ENCODE results near the gene CA5B.
"Not testable (repeated sequence)": the region's sequence is repeated elsewhere in the genome, so short reads cannot be mapped to it uniquely, and the experiment has no call there.

The CA5B gene

GRCh38 chrX:15737959-15738902, at the start of gene CA5B:
Gene CA5B (plus strand): TSS chrX:15738270. CDS start chrX:15750024, 11,754 bp downstream.
- CTCF ChIA-PET = interaction anchor here (1.1 to 1.5 kb wide), 3 partner anchors 11 to 19 kb away, joined by 3 to 6 read pairs (median 6); no protein-coding TSS in a partner anchor
- peaks cover 36% of the 10 kb centered on the region for H3K4me1 Mint-ChIP-seq
- peaks cover 20% of the 10 kb centered on the region for H3K36me3 Mint-ChIP-seq
- no peaks in the 10 kb centered on the region for H3K9me3 Mint-ChIP-seq
- peak within 1 kb of the TSS; percentile 86 for H3K27ac Mint-ChIP-seq
- peaks cover 4% of the 10 kb centered on the region for H3K27me3 Mint-ChIP-seq
- H3K4me3 Mint-ChIP-seq = peak within 1 kb of the TSS; percentile 90
- DNase-seq = peak; percentile 96

GRCh38 chrX:15694941-15695451, 43.1 kb upstream of the CA5B start:
- Mint-ChIP-seq H3K27me3 (no peaks in the 10 kb centered on the region), H3K9me3 (no peaks in the 10 kb centered on the region), H3K36me3 (peaks cover 17% of the 10 kb centered on the region), H3K27ac (no peak overlapping the region), H3K4me3 (no peak overlapping the region), H3K4me1 (peaks cover 4% of the 10 kb centered on the region)
- DNase-seq = no peak
- CTCF ChIA-PET = no interaction called here

- DNase-seq = no peak
- H3K4me3 Mint-ChIP-seq = no peak overlapping the region
- CTCF ChIA-PET = no interaction called here
- H3K9me3 Mint-ChIP-seq = no peaks in the 10 kb centered on the region
- peaks cover 11% of the 10 kb centered on the region for H3K36me3 Mint-ChIP-seq
- H3K4me1 Mint-ChIP-seq = peaks cover 4% of the 10 kb centered on the region
- no peak overlapping the region for H3K27ac Mint-ChIP-seq
- H3K27me3 Mint-ChIP-seq = no peaks in the 10 kb centered on the region
These were observed 41.6 kb upstream of the CA5B start for GRCh38 chrX:15696516-15696915.

GRCh38 chrX:15702488-15703371, 35.3 kb upstream of the CA5B start:
- CTCF ChIA-PET = interaction anchor here (0.5 to 1.2 kb wide), 2 partner anchors 46 to 48 kb away, joined by 3 to 6 read pairs; no protein-coding TSS in a partner anchor

GRCh38 chrX:15703809-15704208, 34.3 kb upstream of the CA5B start:
- DNase-seq, CTCF ChIA-PET, H3K27ac Mint-ChIP-seq, H3K27me3 Mint-ChIP-seq, H3K4me1 Mint-ChIP-seq, H3K4me3 Mint-ChIP-seq, H3K9me3 Mint-ChIP-seq, H3K36me3 Mint-ChIP-seq: not testable (repeated sequence)

More at GRCh38 chrX:15702488-15703371, 35.3 kb upstream of the CA5B start:
- DNase-seq = no peak
- no peaks in the 10 kb centered on the region for H3K4me1 Mint-ChIP-seq
- no peaks in the 10 kb centered on the region for H3K27me3 Mint-ChIP-seq
- H3K36me3 Mint-ChIP-seq = peaks cover 3% of the 10 kb centered on the region
- H3K27ac Mint-ChIP-seq = no peak overlapping the region
- H3K9me3 Mint-ChIP-seq = no peaks in the 10 kb centered on the region
- H3K4me3 Mint-ChIP-seq = no peak overlapping the region

GRCh38 chrX:15704273-15704672, 33.8 kb upstream of the CA5B start:
- not testable (repeated sequence) for H3K27me3 Mint-ChIP-seq, H3K4me3 Mint-ChIP-seq

GRCh38 chrX:15714529-15714928, 23.5 kb upstream of the CA5B start:
- Mint-ChIP-seq H3K9me3 (no peaks in the 10 kb centered on the region), H3K27me3 (no peaks in the 10 kb centered on the region)
- CTCF ChIA-PET = interaction anchor here (1.3 kb wide), 1 partner anchor 14 kb away, joined by 3 read pairs; no protein-coding TSS in a partner anchor

More at GRCh38 chrX:15704273-15704672, 33.8 kb upstream of the CA5B start:
- H3K9me3 Mint-ChIP-seq, H3K36me3 Mint-ChIP-seq, CTCF ChIA-PET, H3K4me1 Mint-ChIP-seq, DNase-seq, H3K27ac Mint-ChIP-seq: not testable (repeated sequence)

GRCh38 chrX:15718283-15718970, 19.6 kb upstream of the CA5B start:
- Mint-ChIP-seq H3K4me3 (no peak overlapping the region), H3K36me3 (peaks cover 3% of the 10 kb centered on the region), H3K9me3 (no peaks in the 10 kb centered on the region), H3K27me3 (no peaks in the 10 kb centered on the region), H3K27ac (no peak overlapping the region), H3K4me1 (no peaks in the 10 kb centered on the region)
- DNase-seq = no peak
- CTCF ChIA-PET = no interaction called here

More at GRCh38 chrX:15714529-15714928, 23.5 kb upstream of the CA5B start:
- no peak for DNase-seq
- Mint-ChIP-seq H3K36me3 (peaks cover 3% of the 10 kb centered on the region), H3K27ac (no peak overlapping the region), H3K4me1 (no peaks in the 10 kb centered on the region), H3K4me3 (no peak overlapping the region)

- no peak for DNase-seq
- H3K9me3 Mint-ChIP-seq = no peaks in the 10 kb centered on the region
- no peaks in the 10 kb centered on the region for H3K4me1 Mint-ChIP-seq
- no peak overlapping the region for H3K27ac Mint-ChIP-seq
- no peak overlapping the region for H3K4me3 Mint-ChIP-seq
- no peaks in the 10 kb centered on the region for H3K27me3 Mint-ChIP-seq
- peaks cover 2% of the 10 kb centered on the region for H3K36me3 Mint-ChIP-seq
- CTCF ChIA-PET = no interaction called here
These were observed 18.6 kb upstream of the CA5B start for GRCh38 chrX:15719324-15719968.

- CTCF ChIA-PET = no interaction called here
- no peak for DNase-seq
- H3K27me3 Mint-ChIP-seq = no peaks in the 10 kb centered on the region
- H3K27ac Mint-ChIP-seq = no peak overlapping the region
- no peak overlapping the region for H3K4me3 Mint-ChIP-seq
- no peaks in the 10 kb centered on the region for H3K4me1 Mint-ChIP-seq
- no peaks in the 10 kb centered on the region for H3K9me3 Mint-ChIP-seq
- peaks cover 2% of the 10 kb centered on the region for H3K36me3 Mint-ChIP-seq
These were observed 16.2 kb upstream of the CA5B start for GRCh38 chrX:15721911-15722310.

GRCh38 chrX:15723887-15724517, 14.1 kb upstream of the CA5B start:
- H3K27ac Mint-ChIP-seq = no peak overlapping the region
- H3K4me3 Mint-ChIP-seq = no peak overlapping the region
- H3K9me3 Mint-ChIP-seq = no peaks in the 10 kb centered on the region
- H3K4me1 Mint-ChIP-seq = no peaks in the 10 kb centered on the region
- H3K36me3 Mint-ChIP-seq = peaks cover under 1% of the 10 kb centered on the region
- no peaks in the 10 kb centered on the region for H3K27me3 Mint-ChIP-seq
- CTCF ChIA-PET = no interaction called here
- no peak for DNase-seq

GRCh38 chrX:15724911-15725310, 13.2 kb upstream of the CA5B start:
- Mint-ChIP-seq H3K36me3 (peaks cover 2% of the 10 kb centered on the region), H3K27ac (no peak overlapping the region), H3K4me3 (no peak overlapping the region), H3K27me3 (no peaks in the 10 kb centered on the region), H3K9me3 (no peaks in the 10 kb centered on the region), H3K4me1 (no peaks in the 10 kb centered on the region)
- no peak for DNase-seq
- CTCF ChIA-PET = no interaction called here

GRCh38 chrX:15731368-15731767, 6.7 kb upstream of the CA5B start:
- CTCF ChIA-PET, H3K27ac Mint-ChIP-seq, H3K4me1 Mint-ChIP-seq, H3K9me3 Mint-ChIP-seq, H3K4me3 Mint-ChIP-seq, DNase-seq, H3K36me3 Mint-ChIP-seq, H3K27me3 Mint-ChIP-seq: not testable (repeated sequence)

Measured in activated naive CD4-positive, alpha-beta T cell treated with anti-CD3 and anti-CD28 coated beads, Interleukin-2, amount 10 ng/mL, durations not matched to agents 7 days and 5 days (primary cell).